Epidermal melanocyte (primary cell): ENCODE measurements around the gene TRAF3IP1.
"Not testable (repeated sequence)": the region's sequence is repeated elsewhere in the genome, so short reads cannot be mapped to it uniquely, and the experiment has no call there.

Experiments
- DNase-seq: peaks from one replicate; pipeline ENCODE4 v3.0.0; 2011; ENCODE audit warnings: low spot score; ENCODE audit not compliant: insufficient read length

The TRAF3IP1 gene, protein sequence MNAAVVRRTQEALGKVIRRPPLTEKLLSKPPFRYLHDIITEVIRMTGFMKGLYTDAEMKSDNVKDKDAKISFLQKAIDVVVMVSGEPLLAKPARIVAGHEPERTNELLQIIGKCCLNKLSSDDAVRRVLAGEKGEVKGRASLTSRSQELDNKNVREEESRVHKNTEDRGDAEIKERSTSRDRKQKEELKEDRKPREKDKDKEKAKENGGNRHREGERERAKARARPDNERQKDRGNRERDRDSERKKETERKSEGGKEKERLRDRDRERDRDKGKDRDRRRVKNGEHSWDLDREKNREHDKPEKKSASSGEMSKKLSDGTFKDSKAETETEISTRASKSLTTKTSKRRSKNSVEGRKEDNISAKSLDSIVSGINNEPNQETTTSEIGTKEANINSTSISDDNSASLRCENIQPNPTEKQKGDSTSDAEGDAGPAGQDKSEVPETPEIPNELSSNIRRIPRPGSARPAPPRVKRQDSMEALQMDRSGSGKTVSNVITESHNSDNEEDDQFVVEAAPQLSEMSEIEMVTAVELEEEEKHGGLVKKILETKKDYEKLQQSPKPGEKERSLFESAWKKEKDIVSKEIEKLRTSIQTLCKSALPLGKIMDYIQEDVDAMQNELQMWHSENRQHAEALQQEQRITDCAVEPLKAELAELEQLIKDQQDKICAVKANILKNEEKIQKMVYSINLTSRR

DNA sequence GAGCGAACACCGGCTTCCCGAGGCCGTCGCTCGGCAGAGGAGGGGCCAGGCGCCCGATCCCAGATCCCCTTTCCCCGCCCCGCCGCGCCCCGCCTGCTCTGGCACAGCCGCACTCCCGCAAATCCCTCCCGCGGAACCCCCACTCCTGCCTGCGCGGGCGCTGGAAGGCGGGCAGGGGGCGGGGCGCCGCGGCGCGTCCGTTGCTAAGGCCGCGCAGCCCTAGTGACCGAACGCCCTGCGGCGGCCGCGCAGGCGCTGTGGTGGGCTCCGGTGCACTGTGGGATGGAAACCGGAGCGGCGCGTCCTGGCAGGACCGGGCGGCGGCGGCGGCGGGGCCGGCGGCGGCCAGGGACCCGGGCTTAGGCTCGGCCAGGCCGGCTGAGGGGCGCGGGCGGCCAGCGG, at the start of gene TRAF3IP1:
Gene TRAF3IP1 (plus strand): TSS at position 273 of the 402 bp plus-strand sequence. CDS start 145 bp downstream, outside the sequence.
- peak; percentile 97 for DNase-seq

DNA sequence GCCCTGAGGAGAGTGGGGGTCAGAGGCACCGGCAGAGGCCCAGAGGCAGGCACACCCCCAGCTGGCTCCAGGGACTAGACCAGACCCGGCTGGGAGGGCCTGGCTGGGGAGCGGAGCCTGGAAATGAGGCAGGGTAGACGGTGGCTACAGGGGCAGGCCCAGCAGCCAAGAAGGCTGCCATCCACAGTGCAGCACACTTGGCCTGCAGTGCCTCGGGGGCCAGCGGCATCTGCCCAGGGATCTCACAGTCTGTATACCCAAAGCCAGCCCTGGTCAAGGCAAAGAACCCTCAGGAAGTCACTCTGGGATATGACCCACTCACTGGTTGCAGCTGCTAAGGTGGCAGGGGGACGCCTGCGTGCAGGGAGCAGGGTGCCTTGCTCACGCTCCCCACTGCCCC, 49.7 kb upstream of the TRAF3IP1 start:
- no peak for DNase-seq

DNA sequence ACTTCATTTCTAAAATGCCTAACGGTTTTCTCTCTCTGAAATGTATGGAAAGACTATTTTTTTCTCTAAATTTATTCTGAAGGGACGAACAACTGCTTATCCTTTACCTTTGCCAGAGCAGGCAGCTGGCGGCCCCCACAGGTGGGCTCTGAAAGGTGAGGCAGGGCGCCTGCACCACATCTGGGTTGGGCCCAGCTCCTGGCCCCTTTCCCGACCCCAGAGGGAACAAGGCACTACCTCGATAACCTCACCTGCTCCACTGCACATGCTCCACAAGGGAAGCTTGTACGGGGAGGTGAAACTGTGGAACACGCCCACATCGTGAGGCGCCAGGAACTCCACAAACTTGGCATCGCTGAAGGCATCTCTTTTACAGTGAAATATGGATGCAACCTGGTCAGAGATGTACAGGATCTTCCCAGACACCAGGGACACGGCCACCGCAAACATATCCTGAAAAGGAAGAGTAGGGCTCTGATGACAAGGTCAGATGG, 49.2 kb upstream of the TRAF3IP1 start:
- DNase-seq, result no peak

DNA sequence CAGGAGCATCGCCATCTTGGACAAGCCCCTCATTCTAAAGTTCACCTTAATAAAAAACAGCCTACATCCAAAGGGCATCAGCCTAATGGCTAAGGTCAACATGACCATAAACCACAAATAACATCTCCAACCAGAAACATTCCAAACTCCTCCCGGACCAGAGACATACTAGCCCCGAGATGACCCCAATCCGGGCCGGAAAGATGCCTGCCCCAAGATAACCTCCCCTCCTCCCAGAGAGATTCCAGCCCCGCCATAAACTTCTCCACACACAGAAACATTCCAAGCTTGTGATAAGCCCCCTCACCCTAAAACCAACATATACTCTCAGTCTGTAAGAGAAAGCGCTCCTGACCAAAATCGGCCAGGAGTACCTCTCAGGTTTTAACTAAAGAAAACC, 48.6 kb upstream of the TRAF3IP1 start:
- not testable (repeated sequence) for DNase-seq

DNA sequence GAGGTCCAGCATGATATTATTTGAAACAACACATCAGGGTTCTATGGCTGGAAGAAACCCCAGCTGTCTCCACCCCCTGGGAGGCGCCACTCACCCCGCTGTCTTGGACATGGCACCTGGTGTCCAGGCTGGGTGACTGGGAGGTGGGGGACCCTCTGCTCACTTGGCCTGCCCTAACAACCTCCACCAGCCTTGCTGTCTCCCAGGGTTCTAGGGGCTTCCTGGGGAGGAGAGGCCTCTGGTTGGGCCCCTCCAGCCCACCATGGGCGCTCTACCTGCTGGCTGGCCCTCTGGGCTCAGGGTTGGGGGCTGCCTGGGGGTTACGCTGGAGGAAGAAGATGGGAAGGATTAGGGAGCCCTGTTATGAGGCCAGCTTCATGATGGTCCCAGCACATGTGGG, 48.2 kb upstream of the TRAF3IP1 start:
- DNase-seq, result no peak

DNA sequence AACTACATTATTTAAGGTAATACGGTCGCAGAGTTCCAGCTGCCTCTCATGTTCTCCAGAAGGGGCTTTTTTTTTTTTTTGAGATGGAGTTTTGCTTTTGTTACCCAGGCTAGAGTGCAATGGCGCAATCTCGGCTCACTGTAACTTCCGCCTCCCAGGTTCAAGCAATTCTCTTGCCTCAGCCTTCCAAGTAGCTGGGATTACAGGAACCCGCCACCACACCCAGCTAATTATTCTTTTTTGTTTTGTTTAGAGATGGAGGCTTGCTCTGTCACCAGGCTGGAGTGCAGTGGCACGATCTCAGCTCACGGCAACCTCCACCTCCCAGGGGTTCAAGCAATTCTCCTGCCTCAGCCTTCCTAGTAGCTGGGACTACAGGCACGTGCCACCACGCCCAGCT, 46.9 kb upstream of the TRAF3IP1 start:
- not testable (repeated sequence) for DNase-seq

DNA sequence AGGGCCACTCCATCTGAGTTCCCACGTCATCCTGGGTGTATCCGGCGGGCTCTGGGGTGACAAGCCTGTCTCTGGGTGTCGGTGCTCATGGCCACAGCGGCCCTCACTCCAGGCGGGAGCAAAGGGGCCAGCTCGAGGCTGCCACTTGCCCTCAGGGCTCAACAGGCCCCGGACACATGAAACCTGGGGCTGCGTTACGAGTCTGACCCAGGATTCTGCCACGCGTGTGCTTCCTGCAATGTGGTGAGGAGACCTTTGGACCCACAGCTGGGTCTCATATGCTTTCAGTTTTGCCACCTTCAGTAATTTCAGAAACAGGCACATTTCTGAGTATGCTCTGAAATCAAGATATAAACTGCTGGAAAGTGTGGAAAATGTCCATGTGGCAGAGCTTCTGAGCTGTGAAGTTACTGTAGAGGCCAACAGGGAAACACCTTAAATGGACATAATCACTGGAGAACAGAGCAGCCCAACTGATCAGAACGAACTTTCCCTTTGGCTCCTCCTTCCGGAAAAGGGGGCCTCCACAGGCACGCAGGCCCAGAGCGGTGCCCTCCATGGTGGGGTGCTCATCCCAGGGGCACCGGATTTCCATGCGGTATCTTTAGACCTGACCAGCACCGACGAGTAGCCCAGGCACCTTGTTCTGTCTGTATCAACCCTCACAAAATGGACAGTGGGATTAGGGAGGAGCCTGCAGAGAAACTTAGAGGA, 46.0 kb upstream of the TRAF3IP1 start:
- DNase-seq, result no peak

DNA sequence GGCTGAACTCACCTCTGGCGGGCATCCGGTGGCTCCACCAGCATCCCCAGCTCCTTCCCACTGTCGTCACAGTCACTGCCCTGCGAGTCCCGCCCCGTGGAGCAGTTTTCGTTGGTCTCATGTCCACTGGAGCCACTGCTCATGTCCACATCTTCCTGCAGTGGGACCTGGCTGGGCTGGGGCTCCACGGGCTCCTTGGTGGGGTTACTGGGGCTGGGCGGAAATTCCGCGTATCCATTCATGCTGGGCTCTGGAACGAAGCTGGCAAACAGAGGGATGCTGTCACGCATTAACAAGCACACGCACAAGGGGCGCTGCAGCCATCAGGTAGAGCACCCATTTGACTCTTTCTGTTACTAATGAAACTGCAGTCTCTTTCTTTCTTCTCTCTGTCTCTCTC, 42.6 kb upstream of the TRAF3IP1 start:
- DNase-seq, result no peak

DNA sequence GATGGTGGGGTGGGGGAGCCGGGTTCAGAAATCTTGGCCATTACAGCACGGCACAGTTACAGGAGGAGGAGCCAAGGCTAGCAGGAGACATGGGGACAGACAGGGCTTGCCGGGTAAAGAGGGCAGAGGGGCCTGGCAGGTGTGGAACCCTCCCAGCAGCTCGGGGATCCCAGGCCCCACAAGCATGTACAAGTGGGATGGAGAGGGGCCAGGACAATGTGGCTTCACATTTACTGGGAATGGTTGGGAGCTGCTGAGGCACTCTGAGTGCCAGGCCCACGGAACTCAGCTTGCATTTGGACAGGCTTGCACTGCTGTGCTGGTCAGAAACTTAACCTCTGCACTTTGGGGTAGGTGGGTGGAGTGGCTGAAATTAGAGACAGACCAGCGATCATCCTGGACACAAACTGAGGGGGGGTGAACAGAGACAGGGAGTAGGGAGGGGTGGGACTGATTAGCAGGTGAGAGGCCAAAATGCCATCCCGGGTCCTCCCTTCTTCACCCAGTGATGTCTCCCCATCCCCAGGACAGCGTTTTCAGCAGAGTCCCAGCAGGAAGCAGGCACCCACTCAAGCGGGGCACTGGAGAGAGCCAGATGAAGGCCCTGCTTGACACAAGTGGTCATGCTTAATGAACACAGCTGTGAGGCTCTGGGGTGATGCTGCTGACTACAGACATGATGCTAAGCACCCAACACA, 41.5 kb upstream of the TRAF3IP1 start:
- no peak for DNase-seq

DNA sequence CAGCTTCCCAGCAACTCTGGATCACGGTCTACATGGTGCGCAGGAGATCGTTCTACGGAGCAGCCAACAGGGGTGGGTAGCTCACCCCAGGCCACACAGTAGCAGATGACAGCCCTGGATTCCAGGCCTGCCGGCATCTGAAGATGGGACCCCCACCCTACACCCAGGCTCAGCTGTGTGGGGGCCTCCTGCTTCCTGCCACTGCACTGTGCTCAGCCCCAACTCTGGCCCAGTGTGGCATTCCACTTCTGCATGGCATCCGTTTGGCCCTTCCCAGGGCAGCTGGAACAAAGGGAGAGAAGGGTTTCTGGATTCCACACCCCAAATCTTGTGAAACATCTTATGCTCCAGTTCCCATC, 41.0 kb upstream of the TRAF3IP1 start:
- DNase-seq, result no peak

DNA sequence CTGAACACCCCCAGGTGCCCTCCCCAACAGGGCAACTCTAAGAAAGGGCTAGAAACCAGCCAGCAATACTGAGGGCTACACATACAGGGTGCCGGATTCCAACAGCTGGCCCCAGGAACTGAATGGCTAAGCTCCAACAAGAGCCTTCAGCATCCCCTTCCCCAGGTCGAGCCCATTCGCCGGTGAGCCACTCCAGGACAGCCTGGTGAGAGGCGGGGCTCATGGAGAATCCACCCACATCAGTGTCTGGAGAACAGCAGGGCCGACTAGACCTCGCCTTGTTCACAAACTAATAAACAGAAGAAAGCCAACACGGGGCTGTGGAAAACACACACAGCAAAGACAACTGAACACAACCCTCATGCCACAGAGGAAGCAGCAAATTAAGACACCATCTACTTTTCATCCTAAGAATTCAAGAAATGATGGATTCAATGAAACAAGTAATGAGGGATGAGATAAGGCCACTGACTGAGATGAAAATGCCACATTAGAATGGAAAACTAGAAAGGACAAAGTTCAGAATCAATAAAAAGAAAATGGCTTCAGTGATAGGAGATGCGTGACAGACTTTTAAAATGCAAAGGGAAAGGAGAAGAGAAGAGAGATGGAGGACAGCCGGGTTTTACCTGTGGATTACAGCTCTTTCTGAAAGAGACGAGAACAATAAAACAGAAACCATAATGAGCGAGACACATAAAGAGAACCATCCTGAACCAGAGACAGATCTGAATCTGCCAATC, 40.1 kb upstream of the TRAF3IP1 start:
- DNase-seq, result no peak

DNA sequence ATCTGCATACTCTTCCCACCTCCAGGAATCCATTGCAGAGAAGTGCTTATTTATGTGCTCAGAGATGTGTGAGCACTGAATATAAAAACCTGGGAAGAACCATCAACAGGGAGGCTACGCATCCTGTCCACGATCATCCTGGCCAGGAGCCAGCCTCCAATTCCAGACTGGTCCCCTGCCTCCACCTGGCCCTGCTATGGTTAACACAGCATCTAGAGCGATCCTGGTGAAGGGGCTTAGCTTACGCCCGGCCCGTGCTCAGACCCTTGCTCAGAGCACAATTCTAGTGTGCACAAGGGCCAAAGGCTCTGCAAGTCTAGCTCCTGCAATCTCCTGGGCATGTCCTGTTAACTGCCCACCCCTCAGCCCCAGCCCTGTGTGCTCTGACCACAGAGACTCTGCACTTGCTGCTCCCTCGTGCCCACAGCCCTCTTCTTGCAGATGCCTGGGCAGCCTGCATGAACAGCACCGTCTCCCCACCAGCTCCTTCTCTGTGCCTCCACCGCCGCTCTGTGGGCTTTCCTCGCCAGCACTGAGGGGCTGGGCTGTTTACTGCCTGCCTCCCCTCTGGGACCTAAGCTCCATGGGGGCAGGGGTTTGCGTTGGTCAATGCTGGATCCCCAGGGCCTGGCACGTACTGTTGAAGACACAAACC, 38.4 kb upstream of the TRAF3IP1 start:
- DNase-seq, result no peak

DNA sequence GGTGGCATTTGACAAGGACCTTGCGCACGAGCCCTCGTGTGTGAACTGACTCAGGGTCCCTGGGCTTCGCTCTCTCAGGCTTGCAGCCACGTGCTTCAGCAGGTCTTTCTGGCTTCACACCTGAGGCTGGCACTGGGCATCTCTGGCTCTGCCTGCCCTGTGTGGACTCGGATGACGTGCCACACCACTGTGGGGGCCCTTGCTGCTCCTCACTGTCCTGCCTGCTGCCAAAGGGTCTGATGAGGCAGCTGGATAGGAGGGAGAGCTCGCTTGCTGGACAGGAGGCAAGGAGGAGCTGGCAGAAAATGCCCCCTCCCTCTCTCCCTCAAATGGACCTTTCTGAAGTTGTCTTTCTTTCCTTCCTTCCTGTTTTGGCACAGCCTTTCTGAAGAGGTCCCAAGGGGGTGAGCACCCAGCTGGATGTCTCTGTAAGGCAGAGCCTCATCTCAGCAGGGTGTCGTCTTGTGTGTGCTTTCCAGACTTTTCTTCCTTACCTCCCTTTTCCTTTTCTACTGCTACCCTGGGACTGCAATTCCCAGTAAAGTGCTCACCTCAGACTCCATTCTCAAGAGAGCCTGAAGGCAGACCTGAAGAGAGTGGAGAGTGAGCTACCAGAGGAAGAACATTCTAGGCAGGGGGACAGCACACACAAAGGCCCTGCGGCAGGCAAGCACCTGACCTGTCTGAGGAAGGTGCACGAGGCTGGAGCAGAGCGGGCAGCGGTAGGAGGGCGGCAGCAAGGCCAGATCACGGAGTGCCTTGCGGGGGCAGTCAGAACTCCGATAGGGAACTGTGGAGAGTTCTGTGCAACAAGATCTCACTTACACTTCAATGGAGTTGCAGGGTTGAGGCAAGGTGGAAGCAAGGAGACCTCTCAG, 37.2 kb upstream of the TRAF3IP1 start:
- DNase-seq, result no peak

DNA sequence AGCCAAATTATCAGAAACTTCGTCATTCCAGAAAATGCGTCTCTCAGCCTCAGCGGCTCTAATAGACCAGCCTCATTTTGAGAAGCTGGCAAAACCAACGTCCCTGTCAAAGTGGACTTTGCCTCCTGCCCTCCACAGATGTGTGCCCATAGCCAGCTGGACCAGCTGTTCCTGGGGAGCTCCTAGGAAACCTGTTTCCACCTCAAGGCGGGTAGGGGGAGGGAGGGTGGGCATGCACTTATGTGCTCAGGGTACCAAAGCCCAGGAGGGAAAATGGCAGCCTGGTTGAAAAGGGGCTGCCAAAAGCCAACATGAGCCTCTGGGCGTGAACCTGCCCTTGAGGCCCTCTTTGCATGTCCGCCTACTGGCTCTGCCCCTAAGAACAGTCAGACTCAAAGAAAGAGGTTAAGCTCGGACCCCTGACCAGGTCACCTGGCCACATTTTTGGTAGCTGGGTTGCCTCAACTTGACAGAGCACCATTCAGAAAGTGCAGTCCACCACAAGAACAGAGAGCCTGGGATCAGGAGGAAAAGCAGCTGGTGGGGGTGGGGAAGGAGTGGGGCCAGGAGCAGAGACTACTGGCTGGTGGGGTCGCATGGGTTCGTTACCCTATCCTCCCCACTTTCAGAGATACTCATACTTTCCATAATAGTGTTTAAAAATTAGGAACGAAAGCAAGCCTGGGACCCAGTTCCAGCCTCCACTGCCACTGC, 35.4 kb upstream of the TRAF3IP1 start:
- DNase-seq, result no peak

DNA sequence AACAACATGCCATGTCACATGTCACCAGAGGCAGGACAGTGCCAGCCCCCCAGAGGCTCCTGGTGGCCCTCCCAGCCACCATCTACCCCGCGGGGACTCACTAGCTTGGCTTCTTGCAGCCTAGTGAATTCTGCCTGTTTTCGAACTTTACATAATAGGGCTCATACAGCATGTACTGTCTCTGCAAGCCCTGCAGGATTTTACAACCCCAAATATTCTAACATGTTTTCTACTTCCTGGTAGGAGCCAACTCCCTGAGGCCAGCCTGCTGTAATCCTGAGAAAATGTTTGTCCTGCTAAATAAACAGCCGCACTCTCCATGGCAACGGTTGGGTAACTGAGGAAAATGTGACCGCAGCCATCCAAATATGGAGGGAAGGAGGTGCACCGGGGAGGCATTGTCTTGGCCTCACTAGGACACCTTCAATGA, 34.6 kb upstream of the TRAF3IP1 start:
- peak; percentile 91 for DNase-seq

DNA sequence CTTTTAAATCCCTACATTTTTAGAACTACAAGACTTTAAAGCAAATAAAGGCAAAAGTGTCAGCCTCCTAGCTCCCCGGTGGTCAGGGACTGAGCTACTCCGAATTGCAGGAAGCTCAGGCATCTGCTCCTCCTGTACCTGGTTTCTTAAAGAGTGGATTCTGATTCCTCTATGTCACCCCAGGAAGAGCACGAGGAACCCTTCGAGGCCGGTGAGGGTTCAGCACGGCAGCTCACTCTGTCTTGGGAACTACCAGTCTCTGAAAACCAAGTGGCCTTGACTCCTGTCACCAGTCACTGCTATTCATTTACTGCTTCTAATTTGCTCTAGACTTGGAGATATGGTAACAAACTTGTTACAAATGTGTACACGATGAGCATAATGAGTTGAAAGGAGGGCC, 34.2 kb upstream of the TRAF3IP1 start:
- DNase-seq, result no peak

DNA sequence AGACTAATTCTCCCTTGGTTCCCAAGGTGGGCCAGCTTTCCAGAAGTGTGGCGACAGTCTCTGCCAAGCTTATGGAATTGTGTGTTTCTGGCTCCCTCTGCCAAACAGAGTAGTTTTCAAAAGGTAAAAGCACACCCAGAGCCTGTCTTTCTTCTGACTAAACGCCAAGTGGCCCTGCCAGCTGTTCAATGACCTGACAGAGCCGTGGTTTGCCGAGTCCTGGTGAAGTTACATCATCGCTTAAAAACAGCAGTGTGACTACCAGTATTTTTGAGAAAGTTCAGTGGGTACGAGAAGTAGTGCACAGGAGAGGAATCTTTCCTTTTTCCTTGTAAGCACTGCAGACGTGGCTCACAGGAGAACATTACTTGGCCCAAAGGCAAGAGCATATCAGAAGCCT, 33.8 kb upstream of the TRAF3IP1 start:
- DNase-seq, result no peak

DNA sequence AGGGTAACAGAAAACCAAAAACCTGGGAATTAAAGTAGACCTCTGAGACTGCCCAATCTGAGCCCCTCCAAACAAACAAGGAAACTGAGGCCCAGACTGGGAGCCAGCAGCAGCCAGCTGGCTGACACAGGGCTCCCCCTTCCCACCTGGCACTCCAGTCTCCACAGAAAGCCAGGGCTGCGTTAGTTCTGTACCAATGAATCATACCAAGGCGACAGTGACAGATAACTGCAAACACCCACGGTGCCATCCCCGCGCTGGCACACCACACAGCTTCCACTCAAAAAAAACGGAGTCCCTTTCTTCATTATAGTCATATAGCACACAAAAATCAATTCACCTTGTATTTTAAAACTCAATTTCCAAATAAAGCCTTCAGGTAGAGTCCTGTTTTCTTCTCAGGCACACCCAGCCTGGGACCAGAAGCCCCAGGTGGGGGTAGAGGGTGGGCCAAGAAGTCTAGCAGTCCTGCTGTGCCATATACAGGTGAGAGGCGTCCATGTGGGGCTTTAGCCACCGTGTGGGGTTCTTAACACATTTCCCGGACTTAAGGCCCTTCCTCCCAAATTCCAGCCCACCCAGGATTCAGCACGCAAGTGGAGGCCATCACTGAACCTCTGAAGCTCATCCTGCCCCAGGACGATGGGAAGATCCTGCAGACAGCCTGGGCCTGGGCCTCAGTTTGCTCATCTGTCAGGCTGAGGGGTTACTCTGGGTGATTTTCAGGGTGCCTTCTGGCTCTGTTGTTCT, 33.2 kb upstream of the TRAF3IP1 start:
- no peak for DNase-seq
